Panc1 (cell line): ENCODE results near the gene APLF. TPM values are rescaled to one million over a fixed set of nuclear protein-coding genes. Genes with fewer than 3 reads are reported as not detected.

Experiments used
- ATAC-seq: fragments of 200-7000 bp; cut with Tn5 transposase; 2 replicates; pipeline ENCODE4 v1.9.1; 2020; ENCODE audit warnings: mild to moderate bottlenecking, moderate library complexity
- BruUV-seq: library from RNA; stranded (reverse); fragments of 400-500 nt; replicated peaks from 2 replicates; lab custom pipeline; 2021; lab: Mats Ljungman, UMichigan
- CTCF ChIA-PET: fragments of 300-600 bp; sonication (Branson Sonifier 250); formaldehyde crosslinking; loops from one replicate; lab custom pipeline; 2022; ENCODE audit warnings: antibody characterized with exemption; lab: Charles Lee
- POLR2A ChIA-PET: fragments of 300-600 bp; sonication (Branson Sonifier 250); formaldehyde crosslinking; loops from one replicate; lab custom pipeline; 2022; ENCODE audit warnings: antibody characterized with exemption; lab: Charles Lee
- DNase-seq: peaks from one replicate; pipeline ENCODE4 v3.0.0-alpha.2; 2010; ENCODE audit warnings: low read depth, low spot score
- H3K27ac ChIP-seq: 2 replicates; pipeline ENCODE4 v1.5.1; 2011; ENCODE audit warnings: mild to moderate bottlenecking, low read length, inconsistent platforms
- H3K27me3 ChIP-seq: fragments of 200-500 bp; sonication (Bioruptor generic); 2 replicates; pipeline ENCODE4 v1.6.0; 2014; ENCODE audit warnings: low read length, inconsistent platforms; ENCODE audit not compliant: control insufficient read depth, insufficient read depth
- H3K36me3 ChIP-seq: fragments of 200-500 bp; sonication (Bioruptor generic); 2 replicates; pipeline ENCODE4 v1.5.1; 2014; ENCODE audit warnings: inconsistent platforms, mild to moderate bottlenecking, low read length, moderate library complexity; ENCODE audit not compliant: control insufficient read depth, insufficient read depth
- H3K4me1 ChIP-seq: 2 replicates; pipeline ENCODE4 v1.5.1; 2011; ENCODE audit warnings: inconsistent platforms, mild to moderate bottlenecking, low read length, moderate library complexity; ENCODE audit not compliant: control insufficient read depth, insufficient read depth
- H3K4me3 ChIP-seq, 2 experiments: 2 replicates each; pipeline ENCODE4 v1.5.1; 2011 to 2012; ENCODE audit warnings: low read depth in 2 of 2, low read length in 2 of 2, mild to moderate bottlenecking in 2 of 2, inconsistent platforms in 1 of 2, moderate library complexity in 1 of 2
- H3K9me3 ChIP-seq: fragments of 200-500 bp; sonication (Bioruptor generic); 2 replicates; pipeline ENCODE4 v1.5.1; 2014; ENCODE audit warnings: low read depth, mild to moderate bottlenecking, inconsistent platforms, low read length, moderate library complexity; ENCODE audit not compliant: control insufficient read depth, insufficient read depth
- CTCF ChIP-seq: fragments of 450-650 bp; IDR thresholded peaks from 2 replicates; pipeline ENCODE4 v1.5.1; 2017; ENCODE audit warnings: mild to moderate bottlenecking
- POLR2AphosphoS5 ChIP-seq: IDR thresholded peaks from 2 replicates; pipeline ENCODE4 v1.6.1; 2012; ENCODE audit warnings: mild to moderate bottlenecking, low read depth, low read length, moderate library complexity
- REST ChIP-seq, 2 experiments: IDR thresholded peaks; 2 replicates each; pipeline ENCODE4 v1.6.1; 2011 to 2012; ENCODE audit warnings: low read depth in 2 of 2, control low read depth in 1 of 2, low read length in 1 of 2, mild to moderate bottlenecking in 1 of 2, moderate library complexity in 1 of 2; ENCODE audit not compliant: insufficient read depth in 1 of 2
- SIN3A ChIP-seq: IDR thresholded peaks from 2 replicates; pipeline ENCODE4 v1.6.1; 2012; ENCODE audit warnings: low read depth, mild to moderate bottlenecking, low read length, moderate library complexity, borderline replicate concordance; ENCODE audit not compliant: insufficient read depth
- TCF7L2 ChIP-seq: IDR thresholded peaks from 2 replicates; pipeline ENCODE4 v1.6.1; 2011; ENCODE audit warnings: mild to moderate bottlenecking, low read depth, low read length, inconsistent platforms
- in situ Hi-C: cut with HindIII; loops from 2 replicates; pipeline ENCODE4 v1.10.0; 2016; ENCODE audit warnings: low sequenced_read_pairs, low pct_unique_long_range_greater_than_20kb
- intact Hi-C: fragments of 100-400 bp; cut with micrococcal nuclease; formaldehyde crosslinking; loops from one replicate; pipeline ENCODE4 v1.10.0; 2022; ENCODE audit not compliant: unreplicated experiment
- total RNA-seq: library from RNA; stranded (reverse); gene quantifications from one replicate; pipeline ENCODE4 v1.2.1, GENCODE V29; 2021; ENCODE audit not compliant: unreplicated experiment

The APLF gene
- total RNA-seq, 1 experiment from 2014 or later: 2.6 TPM

- H3K4me3 ChIP-seq: no peak overlapping the region
- DNase-seq: no peak
- no peaks in the 10 kb centered on the region for H3K4me1 ChIP-seq
- BruUV-seq: no TSS peak
- H3K9me3 ChIP-seq: no peaks in the 10 kb centered on the region
- no peak for ATAC-seq
- intact Hi-C loops: no loop called here
- in situ Hi-C loops: no loop called here
- no peaks in the 10 kb centered on the region for H3K27me3 ChIP-seq
- no peaks in the 10 kb centered on the region for H3K36me3 ChIP-seq
- no peak overlapping the region for H3K27ac ChIP-seq
- CTCF ChIA-PET: no interaction called here
- no peak for TF ChIP-seq POLR2AphosphoS5
- TF ChIP-seq TCF7L2: no peak
- TF ChIP-seq REST (IDR thresholded peaks at IDR 0.05; ENCODE audit: insufficient read depth in 1 of 2, low read depth in 2 of 2, low read length in 1 of 2): no peak
- no peak for TF ChIP-seq SIN3A
- no peak for TF ChIP-seq CTCF
- POLR2A ChIA-PET: no interaction called here
Measured at GRCh38 chr2:68566362-68566761, 99.0 kb downstream of the APLF start.

GRCh38 chr2:68568116-68568515 is 100.7 kb downstream of the APLF start:
- TF ChIP-seq TCF7L2: no peak
- no peak for TF ChIP-seq CTCF
- TF ChIP-seq POLR2AphosphoS5: no peak
- no peak for TF ChIP-seq REST (IDR thresholded peaks at IDR 0.05; ENCODE audit: insufficient read depth in 1 of 2, low read depth in 2 of 2, low read length in 1 of 2)
- Histone ChIP-seq H3K9me3 (no peaks in the 10 kb centered on the region), H3K4me1 (no peaks in the 10 kb centered on the region), H3K27ac (no peak overlapping the region), H3K4me3 (no peak overlapping the region), H3K36me3 (no peaks in the 10 kb centered on the region), H3K27me3 (no peaks in the 10 kb centered on the region)
- ChIA-PET POLR2A (no interaction called here), CTCF (no interaction called here)
- BruUV-seq: no TSS peak
- in situ Hi-C loops: no loop called here
- DNase-seq: no peak
- ATAC-seq: no peak
- intact Hi-C loops: no loop called here
